CD14-positive monocyte (primary cell): ENCODE data around the gene IKBKE. TPM values are rescaled to one million over a fixed set of nuclear protein-coding genes. Genes with fewer than 3 reads are reported as not detected.

Experiments
- DNase-seq, 3 donors: peaks; one replicate each; pipeline ENCODE4 v3.0.0-alpha.2; 2011 to 2022
- H2AFZ ChIP-seq: 2 replicates; pipeline ENCODE4 v1.6.0; 2012; ENCODE audit warnings: mild to moderate bottlenecking, low read depth, low read length, inconsistent platforms; ENCODE audit not compliant: insufficient read depth, poor library complexity, severe bottlenecking
- H3K27ac ChIP-seq, 2 donors: 1 replicate in 1 of 2; 2 replicates in 1 of 2; pipeline ENCODE4 v1.5.1; 2012 to 2013; ENCODE audit warnings: low read length in 2 of 2, control low read depth in 1 of 2, inconsistent platforms in 1 of 2, low read depth in 1 of 2, mild to moderate bottlenecking in 1 of 2
- H3K27me3 ChIP-seq, 2 donors: one replicate each; pipeline versions ENCODE4 v1.6.0 to v1.6.1; 2011 to 2013; ENCODE audit warnings: low read length in 2 of 2; ENCODE audit not compliant: control insufficient read depth in 2 of 2, insufficient read depth in 2 of 2
- H3K36me3 ChIP-seq, 2 donors: replicated peaks in 1 of 2; 1 replicate in 1 of 2; 2 replicates in 1 of 2; pipeline versions ENCODE4 v1.5.1 to v1.6.1; 2012 to 2013; ENCODE audit warnings: low read length in 2 of 2, control low read depth in 1 of 2, inconsistent platforms in 1 of 2, mild to moderate bottlenecking in 1 of 2; ENCODE audit not compliant: insufficient read depth in 2 of 2, control insufficient read depth in 1 of 2
- H3K4me1 ChIP-seq, 2 donors: 1 replicate in 1 of 2; 2 replicates in 1 of 2; pipeline versions ENCODE4 v1.5.1 to v1.6.1; 2012 to 2013; ENCODE audit warnings: low read length in 2 of 2, control low read depth in 1 of 2, inconsistent platforms in 1 of 2, mild to moderate bottlenecking in 1 of 2, moderate library complexity in 1 of 2; ENCODE audit not compliant: insufficient read depth in 2 of 2, control insufficient read depth in 1 of 2
- H3K4me2 ChIP-seq: replicated peaks from 2 replicates; pipeline ENCODE3; 2012; ENCODE audit warnings: low read length, moderate library complexity, mild to moderate bottlenecking; ENCODE audit not compliant: poor library complexity, severe bottlenecking; ENCODE audit errors: extremely low read depth
- H3K4me3 ChIP-seq, 3 experiments: fragments of 200-600 bp in 1 of 3; sonication (generic) in 1 of 3; replicated peaks in 1 of 3; 1 replicate in 2 of 3; 2 replicates in 1 of 3; pipeline ENCODE4 v1.5.1; 2011 to 2013; ENCODE audit warnings: low read length in 3 of 3, mild to moderate bottlenecking in 3 of 3, control low read depth in 2 of 3, low read depth in 2 of 3, inconsistent platforms in 1 of 3, moderate library complexity in 1 of 3
- H3K79me2 ChIP-seq: 2 replicates; pipeline ENCODE4 v1.6.0; 2012; ENCODE audit warnings: mild to moderate bottlenecking, control low read depth, inconsistent platforms, low read length, moderate library complexity; ENCODE audit not compliant: insufficient read depth
- H3K9ac ChIP-seq: 2 replicates; pipeline ENCODE4 v1.6.0; 2017; ENCODE audit warnings: low read length, mild to moderate bottlenecking; ENCODE audit not compliant: insufficient read depth, poor library complexity, severe bottlenecking
- H3K9me3 ChIP-seq, 2 donors: replicated peaks in 1 of 2; 1 replicate in 1 of 2; 2 replicates in 1 of 2; pipeline versions ENCODE4 v1.5.1 to v1.6.1; 2012 to 2013; ENCODE audit warnings: low read length in 2 of 2, control low read depth in 1 of 2; ENCODE audit not compliant: control insufficient read depth in 1 of 2, insufficient read depth in 1 of 2
- H4K20me1 ChIP-seq: 2 replicates; pipeline ENCODE4 v1.6.0; 2012; ENCODE audit warnings: mild to moderate bottlenecking, low read length, control low read depth, moderate library complexity; ENCODE audit not compliant: insufficient read depth
- H3K27ac Mint-ChIP-seq, 7 donors: one replicate each; pipeline ENCODE4 v1.8.0; 2020; ENCODE audit warnings: mild to moderate bottlenecking in 7 of 7, mixed read lengths in 7 of 7, moderate library complexity in 6 of 7, inconsistent platforms in 2 of 7
- H3K27me3 Mint-ChIP-seq, 3 donors: one replicate each; pipeline ENCODE4 v1.8.0; 2021 to 2022; ENCODE audit warnings: low read depth in 3 of 3, mild to moderate bottlenecking in 3 of 3, mixed read lengths in 3 of 3, moderate library complexity in 3 of 3, inconsistent platforms in 1 of 3
- H3K36me3 Mint-ChIP-seq, 2 donors: one replicate each; pipeline ENCODE4 v1.8.0; 2020; ENCODE audit warnings: mixed read lengths in 2 of 2, inconsistent platforms in 1 of 2, mild to moderate bottlenecking in 1 of 2
- H3K4me1 Mint-ChIP-seq: one replicate; pipeline ENCODE4 v1.8.0; 2020; ENCODE audit warnings: mild to moderate bottlenecking, mixed read lengths
- H3K4me3 Mint-ChIP-seq, 2 donors: one replicate each; pipeline ENCODE4 v1.8.0; 2020; ENCODE audit warnings: mild to moderate bottlenecking in 2 of 2, mixed read lengths in 2 of 2, moderate library complexity in 1 of 2
- H3K9me3 Mint-ChIP-seq, 7 donors: one replicate each; pipeline ENCODE4 v1.8.0; 2020 to 2022; ENCODE audit warnings: mixed read lengths in 7 of 7, mild to moderate bottlenecking in 6 of 7, moderate library complexity in 6 of 7, inconsistent platforms in 2 of 7
- WGBS: methylation state at CpG from one replicate; pipeline ENCODE4 v1.1.5; 2013; ENCODE audit warnings: missing lambda C conversion rate; ENCODE audit not compliant: insufficient coverage; 5-methylcytosine and 5-hydroxymethylcytosine counted together
- intact Hi-C, 2 donors: fragments of 100-400 bp; cut with micrococcal nuclease; formaldehyde crosslinking; loops; one replicate each; pipeline versions ENCODE4 v1.15.0 to v1.15.1; 2023
- polyA plus RNA-seq, 3 donors: library from polyadenylated mRNA; depleted of rRNA in 1 of 3; unstranded in 2 of 3; stranded (reverse) in 1 of 3; fragments of 300-500 nt in 2 of 3; fragments of >200 nt in 1 of 3; fragmentation: Illumina TruSeq in 2 of 3; gene quantifications; 1 replicate in 2 of 3; 2 replicates in 1 of 3; pipeline ENCODE4 v1.2.3, GENCODE V29; 2012 to 2021
- TF ChIP-seq, protein P1 (sequence below): fragments of 200-600 bp; IDR thresholded peaks from one replicate; pipeline ENCODE4 v1.8.0; 2022; ENCODE audit warnings: antibody characterized with exemption, mild to moderate bottlenecking

Gene IKBKE
- polyA plus RNA-seq, 3 donors, result 35.6 to 40.7 (median 37.6) TPM

DNA sequence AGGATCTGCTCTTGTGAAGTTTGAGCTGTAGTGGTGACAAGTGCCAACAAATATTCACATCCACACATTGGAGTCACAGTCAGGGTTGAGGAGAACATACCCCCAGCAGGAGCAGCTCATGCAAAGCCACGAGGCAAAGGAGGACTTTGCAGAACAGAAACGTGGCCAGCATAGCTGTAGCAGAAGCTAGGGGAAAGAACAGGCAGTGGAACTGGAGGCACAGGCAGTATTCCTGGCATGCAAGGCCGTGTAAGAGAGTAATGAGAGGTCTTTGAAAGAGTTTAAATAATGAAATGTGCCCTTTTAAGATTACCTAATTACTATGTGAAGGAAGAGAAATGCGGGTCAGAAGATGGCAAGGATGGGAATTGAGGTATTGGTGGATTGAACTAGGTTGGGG lies 40.9 kb upstream of the IKBKE start:
- no peak overlapping the region for H3K9ac ChIP-seq
- no peak overlapping the region for H3K4me3 ChIP-seq
- H3K9me3 Mint-ChIP-seq, result no peaks in the 10 kb centered on the region
- DNase-seq, result no peak
- no peaks in the 10 kb centered on the region for H3K4me1 ChIP-seq
- H3K27me3 Mint-ChIP-seq, result no peaks in the 10 kb centered on the region
- H3K27me3 ChIP-seq, result no peaks in the 10 kb centered on the region
- H2AFZ ChIP-seq, result no peak overlapping the region
- H3K4me3 Mint-ChIP-seq, result no peak overlapping the region
- H3K9me3 ChIP-seq, result no peaks in the 10 kb centered on the region
- peaks cover 7% of the 10 kb centered on the region for H4K20me1 ChIP-seq
- no peaks in the 10 kb centered on the region for H3K4me1 Mint-ChIP-seq
- H3K27ac Mint-ChIP-seq, result peak overlapping the region in 2 of 7 donors; percentile 0 to 18
- TF ChIP-seq, protein P1, sequence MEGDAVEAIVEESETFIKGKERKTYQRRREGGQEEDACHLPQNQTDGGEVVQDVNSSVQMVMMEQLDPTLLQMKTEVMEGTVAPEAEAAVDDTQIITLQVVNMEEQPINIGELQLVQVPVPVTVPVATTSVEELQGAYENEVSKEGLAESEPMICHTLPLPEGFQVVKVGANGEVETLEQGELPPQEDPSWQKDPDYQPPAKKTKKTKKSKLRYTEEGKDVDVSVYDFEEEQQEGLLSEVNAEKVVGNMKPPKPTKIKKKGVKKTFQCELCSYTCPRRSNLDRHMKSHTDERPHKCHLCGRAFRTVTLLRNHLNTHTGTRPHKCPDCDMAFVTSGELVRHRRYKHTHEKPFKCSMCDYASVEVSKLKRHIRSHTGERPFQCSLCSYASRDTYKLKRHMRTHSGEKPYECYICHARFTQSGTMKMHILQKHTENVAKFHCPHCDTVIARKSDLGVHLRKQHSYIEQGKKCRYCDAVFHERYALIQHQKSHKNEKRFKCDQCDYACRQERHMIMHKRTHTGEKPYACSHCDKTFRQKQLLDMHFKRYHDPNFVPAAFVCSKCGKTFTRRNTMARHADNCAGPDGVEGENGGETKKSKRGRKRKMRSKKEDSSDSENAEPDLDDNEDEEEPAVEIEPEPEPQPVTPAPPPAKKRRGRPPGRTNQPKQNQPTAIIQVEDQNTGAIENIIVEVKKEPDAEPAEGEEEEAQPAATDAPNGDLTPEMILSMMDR, result no peak
- 87% methylated on average over 3 of the region's 4 CpGs for WGBS
- H3K79me2 ChIP-seq, result no peaks in the 10 kb centered on the region
- H3K4me2 ChIP-seq, result no peak overlapping the region
- H3K36me3 Mint-ChIP-seq, result peaks cover 81 to 87% of the 10 kb centered on the region in 2 donors
- peaks cover 86 to 93% of the 10 kb centered on the region in 2 donors for H3K36me3 ChIP-seq
- H3K27ac ChIP-seq, result no peak overlapping the region
- intact Hi-C loops, result no loop called here

DNA sequence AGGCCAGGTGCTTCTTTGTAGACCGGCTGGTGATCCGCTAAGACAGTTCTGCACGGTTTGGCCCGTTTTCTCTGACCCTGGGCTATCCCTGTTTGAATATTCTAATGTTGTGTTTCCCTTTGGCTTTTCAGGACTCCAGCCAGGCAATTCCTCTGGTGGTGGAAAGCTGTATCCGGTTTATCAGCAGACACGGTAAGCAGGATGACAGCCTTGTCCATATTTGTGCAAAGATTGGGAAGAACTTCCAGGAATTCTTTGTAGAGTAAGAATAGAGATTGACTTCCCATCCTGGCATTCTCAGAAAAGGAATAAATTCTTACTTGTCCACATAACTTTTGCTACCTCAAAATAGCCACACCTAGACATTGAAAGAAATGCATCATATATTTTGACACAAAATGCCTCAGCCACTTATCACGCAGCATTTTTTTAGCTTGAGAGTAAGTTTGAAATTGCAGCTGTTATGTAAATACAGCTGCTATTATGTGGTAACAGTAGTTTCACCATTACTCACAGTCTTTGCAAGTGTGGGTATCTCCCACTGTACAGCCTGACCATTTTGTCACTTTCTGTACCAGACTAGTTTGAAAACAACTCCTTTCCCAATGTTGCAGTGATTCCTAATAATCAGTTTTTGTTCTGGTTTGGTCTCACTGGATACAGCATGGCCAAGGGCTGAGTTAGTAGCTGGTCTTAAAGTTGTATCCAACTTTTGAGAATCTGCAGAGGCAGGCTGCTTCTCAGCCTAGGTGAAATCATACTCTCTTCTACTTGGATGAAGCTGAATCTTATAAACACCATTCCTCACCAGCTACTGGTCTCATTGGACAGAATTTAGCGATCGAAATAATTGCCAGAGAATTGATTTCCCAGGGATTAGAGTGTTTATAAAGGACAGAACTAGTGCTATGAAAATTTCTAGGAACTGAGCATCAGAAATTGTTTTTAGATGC lies 40.0 kb upstream of the IKBKE start:
- Histone ChIP-seq H3K27me3 (no peaks in the 10 kb centered on the region), H3K27ac (no peak overlapping the region), H3K4me3 (no peak overlapping the region), H3K4me1 (no peaks in the 10 kb centered on the region), H3K36me3 (peaks cover 87 to 93% of the 10 kb centered on the region in 2 donors), H2AFZ (no peak overlapping the region), H3K9ac (no peak overlapping the region), H3K4me2 (no peak overlapping the region), H4K20me1 (peaks cover 7% of the 10 kb centered on the region), H3K79me2 (no peaks in the 10 kb centered on the region), H3K9me3 (no peaks in the 10 kb centered on the region)
- Mint-ChIP-seq H3K27ac (peak overlapping the region in 2 of 7 donors; percentile 0 to 21), H3K36me3 (peaks cover 82 to 88% of the 10 kb centered on the region in 2 donors), H3K9me3 (no peaks in the 10 kb centered on the region), H3K4me3 (no peak overlapping the region), H3K27me3 (no peaks in the 10 kb centered on the region), H3K4me1 (no peaks in the 10 kb centered on the region)
- no peak for DNase-seq
- intact Hi-C loops, result loop anchor here in 1 of 2 donors (10.0 kb wide), 1 partner anchor 286 kb away; no protein-coding TSS in a partner anchor
- 100% methylated on average over 6 of the region's 9 CpGs for WGBS
- TF ChIP-seq, protein P1, result no peak
